Endothelial cell (in vitro differentiated cells): ENCODE measurements around the gene MRTFB. TPM values are rescaled to one million over a fixed set of nuclear protein-coding genes. Genes with fewer than 3 reads are reported as not detected.
"Not testable (repeated sequence)": the region's sequence is repeated elsewhere in the genome, so short reads cannot be mapped to it uniquely, and the experiment has no call there.

Experiments used
- DNase-seq: peaks from one replicate; pipeline ENCODE4 v3.0.0; 2021; ENCODE audit warnings: low spot score
- H3K27ac Mint-ChIP-seq: one replicate; pipeline ENCODE4 v1.8.0; 2021; ENCODE audit warnings: mixed read lengths, inconsistent platforms; ENCODE audit not compliant: unreplicated experiment
- H3K27me3 Mint-ChIP-seq: one replicate; pipeline ENCODE4 v1.8.0; 2021; ENCODE audit warnings: mild to moderate bottlenecking, moderate library complexity, mixed read lengths, inconsistent platforms; ENCODE audit not compliant: unreplicated experiment
- H3K36me3 Mint-ChIP-seq: one replicate; pipeline ENCODE4 v1.8.0; 2021; ENCODE audit warnings: mild to moderate bottlenecking, low read depth, mixed read lengths, inconsistent platforms; ENCODE audit not compliant: unreplicated experiment
- H3K4me1 Mint-ChIP-seq: one replicate; pipeline ENCODE4 v1.8.0; 2021; ENCODE audit warnings: mild to moderate bottlenecking, mixed read lengths, inconsistent platforms; ENCODE audit not compliant: unreplicated experiment
- H3K4me3 Mint-ChIP-seq: one replicate; pipeline ENCODE4 v1.8.0; 2021; ENCODE audit warnings: mild to moderate bottlenecking, mixed read lengths, inconsistent platforms; ENCODE audit not compliant: unreplicated experiment
- H3K9me3 Mint-ChIP-seq: one replicate; pipeline ENCODE4 v1.8.0; 2021; ENCODE audit warnings: mixed read lengths, inconsistent platforms; ENCODE audit not compliant: unreplicated experiment
- total RNA-seq: library from RNA; stranded (reverse); fragmentation: NEBNext Ultra II Directional; extraction: Animal tissue kit (Norgen Biotek cat#: 25700); gene quantifications from one replicate; pipeline ENCODE4 v1.2.1, GENCODE V29; 2021; ENCODE audit not compliant: unreplicated experiment
- TF ChIP-seq, protein P1 (sequence below): fragments of 200-600 bp; sonication (generic); IDR thresholded peaks from one replicate; pipeline ENCODE4 v1.5.0; 2021; ENCODE audit warnings: antibody characterized with exemption; ENCODE audit not compliant: unreplicated experiment

MRTFB gene
- total RNA-seq, 1 donor from 2014 or later = 51.3 TPM

- Mint-ChIP-seq H3K27me3 (no peaks in the 10 kb centered on the region), H3K4me1 (peaks cover 8% of the 10 kb centered on the region), H3K9me3 (no peaks in the 10 kb centered on the region), H3K27ac (no peak overlapping the region), H3K36me3 (peaks cover 5% of the 10 kb centered on the region), H3K4me3 (no peak overlapping the region)
- no peak for DNase-seq
- TF ChIP-seq, protein P1, sequence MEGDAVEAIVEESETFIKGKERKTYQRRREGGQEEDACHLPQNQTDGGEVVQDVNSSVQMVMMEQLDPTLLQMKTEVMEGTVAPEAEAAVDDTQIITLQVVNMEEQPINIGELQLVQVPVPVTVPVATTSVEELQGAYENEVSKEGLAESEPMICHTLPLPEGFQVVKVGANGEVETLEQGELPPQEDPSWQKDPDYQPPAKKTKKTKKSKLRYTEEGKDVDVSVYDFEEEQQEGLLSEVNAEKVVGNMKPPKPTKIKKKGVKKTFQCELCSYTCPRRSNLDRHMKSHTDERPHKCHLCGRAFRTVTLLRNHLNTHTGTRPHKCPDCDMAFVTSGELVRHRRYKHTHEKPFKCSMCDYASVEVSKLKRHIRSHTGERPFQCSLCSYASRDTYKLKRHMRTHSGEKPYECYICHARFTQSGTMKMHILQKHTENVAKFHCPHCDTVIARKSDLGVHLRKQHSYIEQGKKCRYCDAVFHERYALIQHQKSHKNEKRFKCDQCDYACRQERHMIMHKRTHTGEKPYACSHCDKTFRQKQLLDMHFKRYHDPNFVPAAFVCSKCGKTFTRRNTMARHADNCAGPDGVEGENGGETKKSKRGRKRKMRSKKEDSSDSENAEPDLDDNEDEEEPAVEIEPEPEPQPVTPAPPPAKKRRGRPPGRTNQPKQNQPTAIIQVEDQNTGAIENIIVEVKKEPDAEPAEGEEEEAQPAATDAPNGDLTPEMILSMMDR = no peak
These were observed 50.8 kb downstream of the MRTFB start for GRCh38 chr16:14121872-14122271.

DNA sequence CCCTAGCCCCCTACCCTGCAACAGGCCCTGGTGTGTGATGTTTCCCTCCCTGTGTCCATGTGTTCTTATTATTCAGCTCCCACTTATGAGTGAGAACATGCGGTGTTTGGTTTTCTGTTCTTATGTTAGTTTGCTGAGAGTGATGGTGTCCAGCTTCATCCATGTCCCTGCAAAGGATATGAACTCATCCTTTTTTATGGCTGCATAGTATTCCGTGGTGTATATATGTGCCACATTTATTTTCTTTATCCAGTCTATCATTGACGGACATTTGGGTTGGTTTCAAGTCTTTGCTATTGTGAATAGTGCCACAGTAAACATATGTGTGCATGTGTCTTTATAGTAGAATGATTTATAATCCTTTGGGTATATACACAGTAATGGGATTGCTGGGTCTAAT is 51.3 kb downstream of the MRTFB start:
- not testable (repeated sequence) for H3K4me1 Mint-ChIP-seq, H3K9me3 Mint-ChIP-seq, DNase-seq, H3K27me3 Mint-ChIP-seq, H3K36me3 Mint-ChIP-seq, H3K27ac Mint-ChIP-seq, H3K4me3 Mint-ChIP-seq

GRCh38 chr16:14125000-14125681 is 54.0 kb downstream of the MRTFB start:
- H3K27me3 Mint-ChIP-seq = peaks cover 3% of the 10 kb centered on the region
- DNase-seq = no peak
- H3K27ac Mint-ChIP-seq = no peak overlapping the region
- H3K4me1 Mint-ChIP-seq = peaks cover 8% of the 10 kb centered on the region
- H3K4me3 Mint-ChIP-seq = no peak overlapping the region
- no peaks in the 10 kb centered on the region for H3K9me3 Mint-ChIP-seq
- H3K36me3 Mint-ChIP-seq = peaks cover 5% of the 10 kb centered on the region
- TF ChIP-seq, protein P1 = no peak

DNA sequence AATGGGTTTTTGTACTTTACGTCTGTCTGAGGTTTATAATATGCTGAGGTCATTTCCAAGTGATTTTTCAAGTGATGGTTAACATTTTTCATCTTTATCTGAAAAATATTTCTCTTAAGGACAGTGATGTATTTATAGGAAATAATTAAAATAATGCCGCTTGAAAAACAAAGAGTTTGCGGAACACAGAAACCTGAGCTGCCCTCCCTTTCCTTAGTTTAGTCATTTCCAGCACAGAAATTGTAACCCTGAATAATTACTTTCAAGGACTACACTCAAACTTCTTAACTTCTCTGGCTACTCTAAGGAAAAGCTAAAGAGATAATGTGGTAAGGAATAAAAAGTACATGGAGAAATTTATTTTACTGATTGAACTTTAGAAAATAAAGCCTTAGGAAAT is 54.6 kb downstream of the MRTFB start:
- Mint-ChIP-seq H3K27me3 (peaks cover 3% of the 10 kb centered on the region), H3K9me3 (no peaks in the 10 kb centered on the region), H3K36me3 (peaks cover 8% of the 10 kb centered on the region), H3K4me3 (no peak overlapping the region), H3K27ac (no peak overlapping the region), H3K4me1 (peaks cover 8% of the 10 kb centered on the region)
- DNase-seq = no peak
- TF ChIP-seq, protein P1 = no peak

DNA sequence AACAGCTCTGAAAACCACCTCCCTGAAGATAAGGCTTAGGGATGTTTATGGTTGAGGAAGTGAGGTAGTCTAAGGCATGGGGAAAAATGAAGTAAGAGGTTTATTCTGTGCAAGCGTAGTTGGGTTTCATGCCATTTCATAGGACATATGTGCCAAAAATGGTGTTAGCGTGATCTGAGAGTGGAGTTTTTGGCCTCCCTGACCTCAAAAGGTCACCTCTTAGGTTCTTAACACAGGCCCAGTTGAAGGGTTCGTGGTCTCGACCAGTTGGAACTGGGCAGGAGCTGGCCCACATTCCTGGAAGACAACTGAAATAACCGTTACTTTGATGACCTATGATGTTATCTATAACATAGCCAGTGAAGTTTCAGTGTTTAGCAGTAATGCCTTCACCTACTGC is 57.0 kb downstream of the MRTFB start:
- Mint-ChIP-seq H3K27ac (no peak overlapping the region), H3K4me3 (no peak overlapping the region), H3K9me3 (no peaks in the 10 kb centered on the region), H3K4me1 (peaks cover 8% of the 10 kb centered on the region), H3K36me3 (peaks cover 4% of the 10 kb centered on the region), H3K27me3 (peaks cover 3% of the 10 kb centered on the region)
- no peak for DNase-seq
- TF ChIP-seq, protein P1 = no peak
